Thyroid gland (tissue), 4 donors: ENCODE data around the gene MRPL17.

Experiments used
- POLR2A ChIP-seq, 2 donors: fragments of 450-650 bp; IDR thresholded peaks; one replicate each; pipeline ENCODE4 v1.6.1; 2017; ENCODE audit warnings: antibody characterized with exemption in 2 of 2, mild to moderate bottlenecking in 2 of 2, moderate library complexity in 1 of 2
- TF ChIP-seq, protein P1 (sequence below), 6 experiments: fragments of 200-600 bp in 3 of 6; fragments of 450-650 bp in 3 of 6; sonication (generic) in 3 of 6; IDR thresholded peaks; one replicate each; pipeline ENCODE4 v1.5.1; 2016 to 2019; ENCODE audit warnings: antibody characterized with exemption in 6 of 6, mild to moderate bottlenecking in 2 of 6, inconsistent platforms in 1 of 6, moderate library complexity in 1 of 6

GRCh38 chr11:6633422-6634408 lies 49.4 kb downstream of the MRPL17 start:
- TF ChIP-seq, protein P1, sequence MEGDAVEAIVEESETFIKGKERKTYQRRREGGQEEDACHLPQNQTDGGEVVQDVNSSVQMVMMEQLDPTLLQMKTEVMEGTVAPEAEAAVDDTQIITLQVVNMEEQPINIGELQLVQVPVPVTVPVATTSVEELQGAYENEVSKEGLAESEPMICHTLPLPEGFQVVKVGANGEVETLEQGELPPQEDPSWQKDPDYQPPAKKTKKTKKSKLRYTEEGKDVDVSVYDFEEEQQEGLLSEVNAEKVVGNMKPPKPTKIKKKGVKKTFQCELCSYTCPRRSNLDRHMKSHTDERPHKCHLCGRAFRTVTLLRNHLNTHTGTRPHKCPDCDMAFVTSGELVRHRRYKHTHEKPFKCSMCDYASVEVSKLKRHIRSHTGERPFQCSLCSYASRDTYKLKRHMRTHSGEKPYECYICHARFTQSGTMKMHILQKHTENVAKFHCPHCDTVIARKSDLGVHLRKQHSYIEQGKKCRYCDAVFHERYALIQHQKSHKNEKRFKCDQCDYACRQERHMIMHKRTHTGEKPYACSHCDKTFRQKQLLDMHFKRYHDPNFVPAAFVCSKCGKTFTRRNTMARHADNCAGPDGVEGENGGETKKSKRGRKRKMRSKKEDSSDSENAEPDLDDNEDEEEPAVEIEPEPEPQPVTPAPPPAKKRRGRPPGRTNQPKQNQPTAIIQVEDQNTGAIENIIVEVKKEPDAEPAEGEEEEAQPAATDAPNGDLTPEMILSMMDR (IDR thresholded peaks at IDR 0.05): no peak
- TF ChIP-seq POLR2A (IDR thresholded peaks at IDR 0.05): no peak
